ENCODE measurements around the gene FAM72A.
"Not testable (repeated sequence)": the region's sequence is repeated elsewhere in the genome, so short reads cannot be mapped to it uniquely, and the experiment has no call there.

FAM72A gene

DNA sequence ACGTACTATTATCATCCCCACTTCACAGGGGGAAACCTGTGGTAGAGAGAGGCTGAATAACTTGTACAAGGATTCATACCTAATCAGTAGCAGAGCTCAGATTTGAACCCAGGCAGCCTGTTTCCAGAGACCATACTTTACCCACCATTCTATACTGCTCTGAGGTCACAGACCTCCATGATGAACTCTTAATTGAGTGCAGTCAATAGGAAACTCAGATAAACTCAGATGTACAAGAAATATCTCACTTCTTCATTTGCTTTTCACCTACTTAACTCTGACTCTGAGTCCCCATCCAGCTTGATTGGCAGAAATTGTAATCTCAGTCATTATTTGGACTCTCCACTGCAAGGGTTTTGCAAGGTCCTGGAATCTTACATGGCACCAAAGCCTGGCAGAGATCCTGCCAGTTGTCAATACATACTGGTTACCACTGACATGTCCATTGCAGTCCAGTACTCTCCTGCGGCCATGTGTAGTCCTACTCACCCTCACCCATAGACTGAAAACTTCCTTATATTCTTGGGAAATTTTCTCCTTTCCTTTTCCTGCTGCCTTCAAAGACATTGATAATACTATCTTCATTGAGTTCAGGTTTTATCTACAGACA lies 29.4 kb downstream of the FAM72A start:
- FAIRE-seq = not testable (repeated sequence)

GRCh38 chr1:206169794-206170193 lies 32.8 kb downstream of the FAM72A start:
- not testable (repeated sequence) for FAIRE-seq; DNase-seq (ENCODE audit: low spot score)

More for the DNA sequence above, 29.4 kb downstream of the FAM72A start:
- DNase-seq (ENCODE audit: low spot score) = not testable (repeated sequence)

DNA sequence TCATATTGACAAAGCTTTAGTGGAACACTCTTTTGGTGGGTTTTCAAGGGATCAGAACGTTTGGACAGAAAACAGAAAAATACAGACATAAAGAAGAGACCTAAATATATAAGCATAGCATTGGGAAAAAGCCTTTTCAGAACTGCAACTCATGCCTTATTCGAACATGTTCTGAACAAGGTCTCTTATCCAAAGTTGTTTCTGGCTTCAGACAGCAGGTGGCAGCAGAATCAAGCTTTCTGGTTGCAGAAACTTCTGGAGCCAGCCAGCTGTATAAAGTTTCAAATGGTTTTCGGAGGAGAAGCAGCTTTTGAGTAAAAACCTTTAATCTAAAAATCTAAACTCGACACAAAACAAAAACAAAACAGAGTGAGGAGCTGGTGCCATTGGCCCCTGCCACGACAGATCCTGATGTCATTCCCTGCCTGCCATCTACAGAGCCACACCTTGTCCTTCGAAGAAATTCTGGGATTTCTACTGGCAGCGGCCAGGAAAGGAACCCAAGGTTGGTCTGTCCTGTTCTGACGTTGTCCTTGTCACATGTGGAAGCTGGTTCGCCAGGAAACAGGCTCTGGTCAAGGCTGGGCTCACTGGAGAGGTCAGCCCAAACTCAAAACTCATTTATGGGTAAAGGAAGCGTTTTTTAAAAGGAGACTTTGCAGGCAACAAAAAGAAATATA lies 35.1 kb downstream of the FAM72A start:
- not testable (repeated sequence) for DNase-seq (ENCODE audit: low spot score)
- FAIRE-seq = peak; percentile 75

GRCh38 chr1:206145771-206146290 lies 56.8 kb downstream of the FAM72A start:
- DNase-seq (ENCODE audit: low spot score) = no peak
- FAIRE-seq = no peak

DNA sequence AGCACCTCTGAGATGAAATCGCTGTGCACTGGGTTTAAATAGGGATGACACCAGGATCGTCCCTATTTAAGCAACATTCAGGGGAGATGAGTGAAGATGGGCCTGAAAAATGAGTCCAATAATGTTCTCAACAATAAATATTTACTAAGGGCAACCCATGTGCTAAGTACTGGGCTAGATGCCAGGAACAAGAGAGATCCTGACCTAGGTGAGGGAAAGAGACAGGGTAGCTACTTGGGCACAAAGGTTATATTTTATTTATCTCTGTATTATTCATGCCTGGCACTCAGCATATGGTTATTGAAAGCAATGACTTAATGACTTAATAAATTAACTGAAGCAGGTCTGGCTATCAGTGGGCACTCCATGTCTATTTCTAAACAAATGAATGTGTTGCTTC lies 58.0 kb downstream of the FAM72A start:
- FAIRE-seq (no peak), DNase-seq (ENCODE audit: low spot score) (no peak)

DNA sequence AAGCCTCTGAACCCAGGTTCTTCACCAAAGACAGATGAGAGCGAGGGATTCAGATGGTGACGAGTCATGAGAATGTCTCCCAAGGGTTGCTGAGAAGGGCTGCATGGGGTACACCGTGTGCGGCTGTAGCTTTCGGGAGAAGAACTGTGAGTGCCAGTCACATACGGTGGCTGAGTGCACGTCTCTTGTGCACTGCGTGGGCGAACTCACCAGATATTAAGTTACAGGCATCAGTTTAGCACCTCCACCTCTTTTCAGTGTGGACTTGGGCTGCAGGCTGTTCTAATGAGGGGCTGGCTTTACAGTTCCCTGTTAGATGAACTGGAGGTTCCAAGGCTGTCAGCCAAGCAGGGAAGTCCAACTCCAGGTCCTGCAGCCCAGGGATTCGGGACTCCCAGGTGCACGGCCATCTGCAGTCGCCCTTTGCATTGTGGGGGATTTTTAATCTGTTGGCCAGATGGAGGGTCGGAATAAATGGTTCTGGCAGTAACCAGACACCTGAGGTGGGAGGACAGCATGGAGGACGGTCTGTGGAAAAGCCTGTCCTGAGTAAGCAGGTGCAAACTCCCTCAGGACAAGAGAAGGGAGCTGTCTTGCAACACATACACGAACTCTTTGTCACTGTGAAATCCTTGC lies 59.0 kb downstream of the FAM72A start:
- DNase-seq (ENCODE audit: low spot score) (no peak), FAIRE-seq (no peak)

DNA sequence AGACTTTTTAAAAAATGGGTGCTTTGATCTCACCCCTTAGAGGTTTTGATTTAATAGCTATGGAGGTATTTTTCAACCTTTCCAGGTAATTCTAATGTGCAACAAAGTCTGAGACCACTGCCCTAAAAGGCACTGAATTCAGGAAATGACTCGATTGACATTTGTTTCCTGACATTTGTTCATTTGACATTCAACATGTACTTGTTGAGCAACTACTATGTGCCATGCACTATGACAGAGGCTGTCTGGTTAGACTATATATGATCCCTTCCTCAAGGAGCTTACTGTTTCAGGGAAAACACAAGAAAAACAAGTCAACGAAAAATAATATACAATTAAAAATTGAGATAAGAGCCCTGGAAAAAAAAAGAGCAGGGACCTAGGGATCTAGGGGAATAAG lies 59.9 kb downstream of the FAM72A start:
- FAIRE-seq (no peak), DNase-seq (ENCODE audit: low spot score) (no peak)

GRCh38 chr1:206142011-206142410 lies 60.6 kb downstream of the FAM72A start:
- DNase-seq (ENCODE audit: low spot score) = no peak
- no peak for FAIRE-seq

DNA sequence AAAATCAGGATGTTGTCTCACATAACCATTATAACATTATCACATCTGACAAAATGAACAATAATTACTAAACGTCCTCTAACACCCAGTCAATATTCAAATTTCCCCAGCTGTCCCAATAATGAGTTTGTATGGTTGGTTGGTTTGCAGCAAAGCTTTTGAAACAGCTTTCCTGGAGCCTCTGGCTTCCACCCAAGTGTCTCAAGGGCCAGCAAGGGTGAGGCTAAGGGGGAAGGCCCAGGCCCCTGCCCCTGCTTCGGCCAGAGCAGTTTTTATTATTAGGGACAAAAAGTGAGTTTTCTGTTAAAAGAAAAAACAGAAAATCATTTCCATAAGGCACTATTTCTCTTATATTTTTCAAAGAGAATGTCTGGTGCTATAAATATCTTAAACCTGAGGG lies 66.4 kb downstream of the FAM72A start:
- DNase-seq (ENCODE audit: low spot score) (no peak), FAIRE-seq (no peak)

Data from RCC 7860 (cell line).